NCI-H128 (cell line): ENCODE results near the gene PHGDH.
A peak's percentile ranks its signal among the peaks of the same experiment; 100 is the strongest.
"Not testable (repeated sequence)": the region's sequence is repeated elsewhere in the genome, so short reads cannot be mapped to it uniquely, and the experiment has no call there.

ENCODE experiments used
- DNase-seq: peaks from one replicate; lab custom pipeline; 2025; ENCODE audit not compliant: unreplicated experiment; lab: John Stamatoyannopoulos, UW

PHGDH gene

DNA sequence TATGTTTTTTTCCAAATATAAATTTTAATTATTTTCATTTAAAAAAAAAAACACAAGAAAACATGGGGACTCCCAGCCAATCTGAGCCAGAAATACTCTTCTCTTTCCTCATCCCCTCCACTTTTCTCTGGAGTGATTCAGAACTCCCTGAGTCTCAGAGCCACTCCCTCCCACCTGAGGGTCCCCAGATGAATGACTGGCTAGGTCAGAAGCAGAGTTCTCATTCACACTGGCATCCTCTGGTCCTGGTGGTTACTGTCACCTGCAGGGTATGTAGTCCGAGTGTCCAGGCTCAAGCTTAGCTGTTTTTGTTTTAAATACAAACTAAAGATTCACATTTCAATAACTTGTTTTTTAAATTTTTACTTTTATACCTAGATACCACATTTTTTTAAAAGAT, 50.7 kb downstream of the PHGDH start:
- no peak for DNase-seq

DNA sequence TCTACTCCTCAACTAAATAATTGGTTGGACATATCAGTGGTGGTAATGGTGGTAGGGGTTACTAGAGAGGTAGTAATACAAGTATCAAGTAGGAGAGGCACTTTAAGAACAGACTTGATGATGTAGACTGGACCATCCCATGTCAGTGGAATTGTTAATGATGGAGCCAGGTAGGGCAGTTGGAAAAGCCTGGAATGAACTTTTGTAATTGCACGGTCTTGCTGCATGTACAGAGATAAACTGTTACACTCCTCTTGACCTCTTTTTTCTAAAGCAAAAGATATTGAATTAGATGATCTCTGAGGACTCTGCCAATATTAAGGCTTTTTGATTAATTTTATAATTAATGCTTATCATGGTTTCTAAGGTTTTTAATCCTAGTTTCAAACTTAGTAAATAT, 51.2 kb downstream of the PHGDH start:
- no peak for DNase-seq

DNA sequence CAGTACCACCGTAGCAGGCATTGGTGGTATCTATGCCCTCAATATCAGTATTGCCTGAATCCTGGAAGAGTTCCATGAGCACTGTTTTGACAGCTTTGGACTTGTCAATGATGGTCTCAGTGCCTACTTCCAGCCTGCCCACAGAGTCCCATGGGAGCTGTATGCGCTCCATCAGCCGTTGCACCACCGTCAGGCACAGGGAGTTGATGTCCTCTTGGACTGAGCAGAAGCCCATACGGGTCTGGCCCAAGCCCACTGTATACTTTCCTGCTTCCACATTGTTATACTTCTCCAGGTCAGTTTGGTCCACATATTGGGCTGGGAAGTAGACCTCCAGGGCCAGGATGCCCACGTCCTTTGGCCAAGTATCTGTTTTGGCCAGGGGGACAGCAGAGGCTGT, 52.5 kb downstream of the PHGDH start:
- no peak for DNase-seq

DNA sequence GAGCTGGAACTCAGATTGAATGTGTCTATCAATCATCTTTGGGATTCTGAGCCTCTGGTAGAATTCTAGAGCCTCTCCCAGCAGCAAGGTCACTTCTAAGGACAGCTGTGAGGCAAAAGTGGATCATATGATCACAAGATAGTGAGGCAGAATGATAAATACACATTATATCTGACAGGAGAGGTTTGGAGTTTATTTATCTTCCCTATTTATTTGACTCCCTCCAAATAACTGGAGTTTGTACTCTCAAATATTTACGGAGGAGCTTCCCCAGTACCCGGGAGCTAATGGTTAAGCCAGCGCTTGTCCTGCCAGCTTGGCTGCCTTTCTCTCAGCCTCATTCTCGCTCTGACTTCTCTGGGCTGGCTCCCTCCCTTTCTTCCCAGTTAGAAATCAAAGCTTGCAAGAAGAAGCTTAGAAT, 54.6 kb downstream of the PHGDH start:
- DNase-seq: no peak

DNA sequence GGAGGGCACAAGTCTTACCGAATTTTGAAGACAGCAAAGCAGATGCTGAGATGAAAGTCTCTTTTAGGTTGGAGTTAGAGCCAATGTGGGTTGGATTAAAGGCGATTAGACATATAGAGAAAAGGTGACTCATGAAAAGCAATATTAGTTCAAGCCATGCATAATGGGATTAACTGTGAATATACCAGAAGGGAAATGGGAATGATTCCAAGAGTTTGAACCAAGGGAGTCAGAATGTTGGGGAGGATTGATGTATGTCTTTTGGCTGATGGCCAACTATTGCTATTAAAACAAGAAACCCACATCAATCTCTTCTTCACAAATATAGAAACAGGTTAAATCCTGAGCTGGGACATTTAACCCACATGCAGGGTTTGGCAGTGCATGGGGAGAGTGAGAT, 55.8 kb downstream of the PHGDH start:
- no peak for DNase-seq

DNA sequence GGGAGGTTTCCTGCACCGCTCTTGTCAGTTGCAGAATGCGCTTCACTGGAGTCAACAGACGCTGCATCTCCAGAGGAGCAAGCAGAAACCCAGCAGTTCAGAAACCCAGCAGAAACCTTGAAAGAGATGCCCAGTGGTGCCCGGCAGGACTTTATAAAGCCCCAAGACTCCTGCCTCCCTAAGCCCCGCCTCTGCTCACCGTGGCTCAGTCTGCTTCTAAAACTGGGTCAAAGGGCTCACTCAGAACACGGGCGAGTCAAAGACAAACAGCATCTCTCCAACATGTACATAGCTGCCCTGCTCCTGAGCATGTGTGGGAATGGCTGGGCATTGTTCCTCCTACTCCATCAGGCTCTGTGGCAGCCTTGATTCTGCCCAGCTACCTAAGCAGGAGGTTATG, 57.0 kb downstream of the PHGDH start, which contains the start of gene HMGCS2:
HMGCS2 (minus strand) TSS at position 128 of the 400 bp plus-strand sequence; CDS start at position 67, 61 bp downstream.
- DNase-seq: no peak

DNA sequence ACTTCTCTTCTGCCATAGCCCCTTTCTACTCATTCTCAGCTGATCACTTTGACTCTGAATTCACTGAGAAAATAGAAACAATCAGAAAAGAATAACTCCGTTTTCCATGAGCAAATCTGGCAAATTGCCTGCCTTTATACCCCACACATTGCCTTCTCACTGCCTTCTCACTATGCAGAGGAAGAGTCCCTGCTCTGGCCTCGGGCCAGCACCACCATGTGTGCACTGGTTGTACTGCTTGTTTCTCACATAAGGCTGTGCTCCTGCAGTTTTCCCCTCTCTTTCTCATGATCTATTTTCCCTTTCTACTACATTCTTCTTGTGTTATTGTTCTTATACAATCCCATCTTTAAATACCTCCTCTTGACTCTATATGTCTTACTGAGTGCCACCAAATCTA, 59.3 kb downstream of the PHGDH start:
- DNase-seq: no peak

DNA sequence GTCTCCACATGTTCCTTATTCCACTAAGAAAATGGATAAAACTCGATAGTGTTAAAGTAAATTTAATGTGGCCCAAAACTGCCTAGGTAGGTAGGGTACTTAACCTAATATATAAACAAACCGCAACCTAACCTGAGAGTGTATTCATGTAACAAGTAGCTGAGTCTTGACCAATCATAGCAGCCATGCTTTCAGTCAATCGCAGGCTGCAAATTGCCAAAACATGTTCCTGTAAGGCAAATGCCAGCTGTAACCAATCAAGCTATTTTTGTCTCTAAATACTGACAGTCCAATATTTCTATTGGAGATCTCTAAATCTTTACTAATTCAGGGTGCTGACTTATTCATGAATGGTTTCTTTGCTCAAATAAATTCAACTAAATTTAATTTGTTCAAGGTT, 60.0 kb downstream of the PHGDH start:
- DNase-seq: no peak

DNA sequence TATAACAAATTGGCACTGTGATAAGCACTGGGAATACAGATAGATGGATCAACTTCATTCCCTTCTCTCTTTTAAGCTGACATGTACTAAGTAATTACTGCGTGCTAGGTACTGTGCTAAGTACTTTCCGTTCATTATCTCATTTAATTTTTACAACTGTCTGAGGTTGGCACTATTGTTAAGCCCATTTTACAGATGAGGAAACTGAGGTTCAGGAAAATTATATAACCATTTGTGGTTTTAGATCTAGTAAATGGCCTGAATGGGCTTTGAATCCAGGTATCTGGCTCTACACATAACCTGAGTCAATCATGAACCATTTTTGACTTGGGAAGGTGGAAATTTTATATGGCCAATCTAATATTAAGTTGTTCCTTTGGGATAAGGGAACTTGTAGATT, 60.6 kb downstream of the PHGDH start:
- no peak for DNase-seq

DNA sequence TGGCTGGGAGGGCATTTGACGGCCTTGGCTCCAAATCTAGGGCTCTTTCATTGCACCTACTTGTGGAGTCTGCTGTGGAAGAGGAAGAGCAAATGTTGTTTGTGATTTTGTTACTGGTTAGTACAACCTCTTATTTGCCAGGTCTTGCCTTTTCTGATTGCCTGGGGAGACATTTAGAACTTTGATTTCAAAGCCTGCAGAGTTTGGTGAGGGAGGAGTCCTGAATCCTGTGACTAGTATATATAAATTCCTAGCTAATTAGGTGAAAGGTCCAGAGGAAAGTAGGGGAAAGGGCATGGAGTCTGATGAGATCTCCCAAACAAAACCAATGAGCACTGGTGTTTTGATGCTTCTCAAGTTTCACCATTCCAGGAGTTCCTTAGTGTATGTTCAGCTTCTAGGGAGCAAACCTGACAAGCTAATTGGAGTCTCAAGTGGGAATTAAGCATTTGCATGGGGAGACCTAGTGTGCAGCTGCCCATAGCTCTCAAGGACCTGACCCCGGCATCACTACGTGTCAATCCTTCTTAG, 62.0 kb downstream of the PHGDH start:
- peak; percentile 11 for DNase-seq

DNA sequence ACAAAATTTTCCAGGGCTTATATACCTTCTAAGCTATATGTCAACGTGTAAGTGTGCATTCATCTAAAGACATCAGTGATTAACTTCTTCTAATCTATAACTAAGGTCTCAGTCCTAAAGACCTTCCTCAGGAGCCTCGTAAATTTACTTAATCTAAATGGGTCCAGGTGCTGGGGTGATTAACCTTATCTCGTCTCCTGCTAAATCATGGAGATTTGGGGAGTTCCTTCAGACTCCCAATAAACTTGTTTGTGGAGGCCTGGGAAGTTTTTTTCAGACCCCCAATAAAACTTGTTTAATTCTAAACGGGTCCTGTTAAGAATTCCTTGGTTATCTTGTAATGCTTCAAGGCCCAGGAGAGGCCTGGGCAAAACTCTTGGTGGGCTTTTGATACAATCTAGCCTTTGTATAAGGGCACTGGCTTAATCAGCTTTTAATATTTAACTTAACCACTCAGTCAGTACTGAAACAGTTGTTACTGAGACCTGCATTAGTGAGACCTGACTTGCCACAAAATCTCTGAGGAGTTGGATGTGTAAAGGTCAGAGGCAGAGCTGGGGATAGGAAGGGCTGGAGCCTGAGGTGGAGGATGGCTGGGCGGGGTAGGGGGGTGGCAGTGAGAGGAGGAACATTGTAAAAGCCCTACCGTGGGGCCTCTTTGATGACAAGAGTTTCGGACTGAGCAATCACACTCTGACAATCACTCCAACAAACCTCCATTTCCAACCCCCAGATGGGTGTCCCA, 63.2 kb downstream of the PHGDH start:
- no peak for DNase-seq

DNA sequence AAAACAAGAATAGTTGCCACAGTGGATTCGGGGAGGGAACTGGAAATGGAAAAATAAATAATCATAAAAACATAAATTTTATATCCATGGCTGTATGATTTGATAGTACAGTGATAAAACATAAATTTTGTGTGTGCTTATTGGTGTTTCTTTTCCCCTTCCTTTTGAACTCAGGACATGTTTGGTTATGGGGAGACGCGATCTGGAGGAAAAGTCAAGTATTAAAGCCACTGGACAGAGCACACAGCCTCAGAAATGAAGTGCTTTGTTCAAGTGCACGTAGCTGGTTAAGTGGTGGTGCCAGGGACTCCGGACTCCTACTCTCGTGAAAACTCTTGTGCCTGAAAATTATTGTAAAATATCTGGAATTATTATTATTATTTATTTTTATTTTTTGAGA, 66.6 kb downstream of the PHGDH start:
- no peak for DNase-seq

DNA sequence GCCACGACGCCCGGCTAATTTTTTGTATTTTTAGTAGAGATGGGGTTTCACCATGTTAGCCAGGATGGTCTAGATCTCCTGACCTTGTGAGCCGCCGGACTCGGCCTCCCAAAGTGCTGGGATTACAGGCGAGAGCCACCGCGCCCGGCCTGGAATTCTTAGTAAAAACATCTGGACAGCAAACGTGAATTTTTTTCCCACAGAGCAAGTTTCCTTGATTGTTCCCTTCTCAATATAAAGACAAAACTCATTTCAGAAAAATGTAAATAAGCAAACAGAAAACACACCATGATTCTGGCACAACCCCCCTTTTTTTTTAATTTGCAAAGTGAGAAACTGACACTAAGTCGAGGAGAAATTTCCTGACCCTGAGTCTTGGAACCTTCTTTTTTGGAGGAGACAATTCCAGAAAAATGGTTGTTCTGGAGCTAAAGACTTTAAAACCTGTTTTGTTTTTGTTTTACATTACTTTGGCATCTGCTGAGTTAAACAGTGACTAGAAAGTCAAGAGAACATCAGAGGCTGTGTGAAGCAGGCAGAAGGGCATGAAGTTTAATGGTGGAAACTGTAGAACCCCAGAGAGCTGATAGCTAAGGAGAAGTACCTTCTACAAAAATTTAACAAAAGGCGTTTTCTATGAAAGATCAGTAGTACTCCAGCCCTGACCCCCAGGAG, 67.3 kb downstream of the PHGDH start:
- DNase-seq: no peak

DNA sequence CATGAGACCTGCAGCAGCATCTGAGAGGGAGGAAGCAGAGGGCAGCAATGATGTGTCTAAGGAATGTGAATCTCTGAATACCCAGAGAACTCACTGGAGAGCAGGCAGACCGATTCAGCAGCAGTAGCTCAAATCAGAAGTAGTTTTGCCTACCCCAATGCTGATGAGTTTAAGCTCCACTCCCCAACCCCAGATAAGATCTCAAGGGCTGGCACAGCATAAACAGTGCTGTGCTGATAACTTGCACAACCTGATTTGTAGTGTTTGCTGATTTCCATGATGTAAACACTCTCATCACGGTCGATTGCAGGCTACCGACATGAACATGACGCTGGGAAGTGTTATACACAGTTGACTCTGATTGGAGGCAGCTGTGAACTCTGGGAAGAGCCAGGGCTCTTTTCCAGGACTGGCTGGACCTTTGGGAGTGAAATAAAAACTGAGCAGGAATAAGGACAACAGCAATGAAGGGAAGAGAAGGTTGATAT, 68.2 kb downstream of the PHGDH start:
- peak; percentile 6 for DNase-seq

DNA sequence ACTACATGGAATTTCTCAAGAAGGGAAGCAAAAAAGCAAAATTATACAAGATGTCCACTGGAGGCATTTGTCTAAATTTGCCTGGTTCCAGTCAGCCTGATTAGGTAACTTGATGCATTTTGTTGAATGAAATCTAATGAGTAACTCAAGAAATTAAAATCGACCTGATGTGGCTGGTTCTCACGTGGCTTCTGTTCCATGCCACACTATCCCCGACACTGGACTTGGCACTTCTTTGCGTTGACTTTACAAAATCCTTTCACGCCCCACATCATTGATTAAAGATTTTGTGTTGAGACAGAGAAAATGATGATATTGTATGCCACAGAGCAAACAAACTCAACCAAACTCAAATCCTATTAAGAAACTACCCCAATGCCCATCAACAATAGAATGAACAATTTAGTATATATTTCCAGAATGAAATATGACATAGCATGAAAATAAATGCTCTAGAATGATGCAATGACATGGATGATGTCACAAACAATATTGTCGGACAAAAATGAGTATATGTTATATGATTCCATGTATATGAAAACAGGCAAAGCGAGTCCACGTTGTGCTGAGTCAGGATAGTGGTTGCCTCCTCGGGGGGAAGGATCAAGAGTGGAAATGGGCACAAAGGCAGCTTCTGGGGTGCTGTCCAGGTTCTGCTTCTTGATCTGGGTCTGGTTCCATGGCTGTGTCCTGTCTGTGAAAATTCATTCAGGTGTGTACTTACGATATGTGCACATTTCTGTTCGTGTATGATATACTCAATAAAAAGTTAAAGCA, 69.9 kb downstream of the PHGDH start:
- no peak for DNase-seq

DNA sequence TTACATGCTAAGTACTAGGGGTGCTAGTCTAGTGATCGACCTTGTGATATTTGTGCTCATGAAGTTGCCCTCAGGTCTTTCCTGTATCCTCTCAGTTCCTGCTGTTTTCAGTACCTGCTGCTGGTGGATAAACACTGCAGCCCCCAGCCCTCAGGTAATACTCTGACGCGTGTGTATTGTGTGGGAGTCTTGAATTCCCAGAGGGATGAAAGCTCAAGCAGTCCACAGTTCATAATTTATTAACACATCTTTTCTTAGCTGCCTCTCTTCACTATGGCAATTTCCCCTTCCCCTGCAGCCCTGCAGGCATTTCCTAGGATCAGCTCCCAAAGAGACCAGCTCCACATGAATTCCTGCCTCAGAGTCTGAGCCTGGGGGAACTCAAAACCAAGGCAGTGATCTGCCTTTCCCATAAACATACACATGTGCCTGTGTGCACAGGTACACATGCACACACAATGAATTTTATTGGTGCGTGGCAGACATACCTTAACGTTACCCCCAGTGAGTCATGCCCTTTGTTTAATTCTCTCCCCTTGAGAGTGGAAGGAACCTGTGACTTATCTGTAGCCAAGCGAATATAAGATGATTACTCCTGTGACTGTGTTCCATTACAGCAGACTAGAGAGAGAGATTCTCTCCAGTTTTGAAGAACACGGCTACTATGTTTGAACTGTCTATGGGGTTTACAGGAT, 71.0 kb downstream of the PHGDH start:
- no peak for DNase-seq

DNA sequence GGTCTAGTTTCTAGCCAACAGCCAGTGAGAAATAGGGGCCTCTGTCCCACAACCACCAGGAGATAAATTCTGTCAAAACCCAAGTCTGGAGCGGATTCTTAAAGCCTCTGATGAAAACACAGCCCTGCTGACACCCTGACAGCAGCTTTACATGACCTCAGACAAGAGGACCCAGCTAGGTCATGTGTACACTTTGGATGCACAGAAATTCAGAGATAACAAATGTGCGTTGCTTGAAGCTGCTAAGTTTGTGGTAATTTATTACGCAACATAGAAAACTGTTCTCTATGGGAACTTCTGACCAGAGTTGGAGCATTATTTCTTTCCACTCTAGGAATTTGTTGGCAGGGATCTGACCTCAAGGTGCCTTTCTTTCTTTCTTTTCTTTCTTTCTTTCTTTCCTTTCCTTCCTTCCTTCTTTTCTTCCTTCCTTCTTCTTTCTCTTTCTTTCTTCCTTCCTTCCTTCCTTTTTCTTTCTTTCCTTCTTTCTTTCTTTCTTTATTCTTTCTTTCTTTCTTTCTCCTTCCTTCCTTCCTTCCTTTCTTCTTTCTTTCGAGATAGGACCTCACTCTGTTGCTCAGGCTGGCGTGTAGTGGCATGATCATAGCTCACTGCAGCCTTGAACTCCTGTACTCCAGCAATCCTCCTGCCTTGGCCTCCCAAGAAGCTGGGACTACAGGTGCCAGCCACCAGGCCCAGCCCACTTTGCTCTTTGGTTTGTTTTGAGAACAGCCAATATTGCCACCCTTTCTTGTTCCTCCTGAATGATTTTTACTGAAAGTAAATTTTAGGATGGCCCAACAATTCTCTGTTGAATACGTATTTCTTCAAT, 71.8 kb downstream of the PHGDH start:
- no peak for DNase-seq

DNA sequence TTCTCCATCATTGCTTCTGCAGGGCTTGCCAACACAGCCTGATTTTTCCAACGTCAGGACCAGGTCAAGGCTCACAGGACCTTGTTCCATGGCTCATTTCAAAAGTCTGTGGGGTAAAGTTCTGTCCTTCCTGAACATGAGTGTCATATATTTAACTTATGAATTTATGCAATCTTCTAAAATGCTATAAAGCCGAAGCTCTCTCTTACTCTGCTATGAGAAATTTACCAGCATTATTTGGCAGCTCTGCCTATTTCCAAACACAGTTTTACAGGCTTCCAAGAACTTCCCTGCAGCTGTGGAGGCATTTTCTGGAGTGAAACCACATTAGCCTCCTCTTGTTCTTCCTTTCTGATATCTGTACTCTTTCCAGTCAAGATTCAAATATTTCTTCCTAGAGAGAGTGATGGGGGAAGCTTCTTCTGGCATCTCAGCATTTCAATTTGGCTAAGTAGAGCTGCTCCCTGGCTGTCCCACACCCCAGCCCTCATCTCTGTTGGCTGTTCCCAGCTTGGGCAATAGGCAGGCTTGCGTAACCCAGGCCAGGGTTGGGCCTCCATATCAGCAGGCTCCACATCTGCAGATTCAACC, 72.6 kb downstream of the PHGDH start:
- no peak for DNase-seq

DNA sequence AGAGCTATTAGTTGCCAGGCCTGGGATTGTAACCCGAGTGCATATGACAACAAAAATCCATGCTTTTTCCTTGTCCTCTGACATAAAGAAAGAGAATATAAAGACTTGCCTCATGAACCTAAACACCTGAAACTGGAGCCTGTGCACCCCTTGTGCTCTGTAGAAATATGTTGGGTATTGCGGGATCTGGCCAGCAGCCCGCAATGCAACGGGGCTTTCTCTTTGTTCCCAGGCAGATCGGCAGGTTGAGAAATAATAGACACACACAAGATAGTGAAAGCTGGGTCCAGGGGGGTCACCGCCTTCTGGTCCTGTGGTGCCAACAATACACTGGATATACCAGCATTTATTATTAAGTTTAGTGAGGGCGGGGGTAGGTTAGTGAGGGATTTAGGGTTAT, 74.3 kb downstream of the PHGDH start:
- DNase-seq: not testable (repeated sequence)
